ENCODE data around the gene CHD2. TPM values are rescaled to one million over a fixed set of nuclear protein-coding genes. Genes with fewer than 3 reads are reported as not detected.
A peak's percentile ranks its signal among the peaks of the same experiment; 100 is the strongest.
"Not testable (repeated sequence)": the region's sequence is repeated elsewhere in the genome, so short reads cannot be mapped to it uniquely, and the experiment has no call there.

CHD2 gene
- polyA plus RNA-seq, 3 donors from 2014 or later, result 24.7 to 77.7 (median 36.9) TPM

DNA sequence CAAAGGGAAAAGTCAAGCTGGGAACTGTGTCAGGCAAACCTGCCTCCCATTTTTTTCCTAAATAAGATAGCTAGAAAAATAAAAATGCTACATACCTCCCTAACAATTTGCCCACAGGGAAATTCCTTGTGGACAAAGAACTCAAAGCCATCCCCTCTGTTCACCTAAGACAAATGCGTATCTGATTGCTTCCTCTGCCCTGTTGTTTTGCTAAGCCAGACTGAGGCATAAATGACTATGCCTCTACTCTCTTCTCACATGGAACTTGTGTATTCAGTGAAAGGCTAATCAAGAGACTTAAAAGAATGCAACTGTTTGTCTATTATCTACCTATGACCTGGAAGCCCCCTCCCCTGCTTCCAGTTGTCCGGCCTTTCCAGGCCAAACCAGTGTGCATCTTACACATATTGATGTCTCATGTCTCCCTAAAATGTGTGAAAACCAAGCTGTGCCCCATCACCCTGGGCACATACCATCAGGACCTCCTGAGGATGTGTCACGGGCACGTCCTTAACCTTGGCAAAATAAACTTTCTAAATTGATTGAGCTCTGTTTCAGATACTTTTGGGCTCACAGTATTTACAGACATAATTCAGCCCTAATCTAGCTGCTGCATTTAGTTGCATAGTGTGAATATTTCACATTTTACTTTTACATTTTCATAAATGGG lies 15.8 kb downstream of the CHD2 start:
- Mint-ChIP-seq H3K36me3 (peaks cover 0 to 6% (median 5%) of the 10 kb centered on the region in 3 donors), H3K9me3 (no peaks in the 10 kb centered on the region), H3K4me3 (peak overlapping the region; percentile 28 to 95 (median 82)), H3K27ac (peak overlapping the region; percentile 84 to 98 (median 94)), H3K4me1 (peaks cover 79 to 90% of the 10 kb centered on the region in 2 donors), H3K27me3 (ENCODE audit: low read depth in 3 of 3) (peaks cover 0 to 9% (median 7%) of the 10 kb centered on the region in 3 donors)
- no peak for DNase-seq

DNA sequence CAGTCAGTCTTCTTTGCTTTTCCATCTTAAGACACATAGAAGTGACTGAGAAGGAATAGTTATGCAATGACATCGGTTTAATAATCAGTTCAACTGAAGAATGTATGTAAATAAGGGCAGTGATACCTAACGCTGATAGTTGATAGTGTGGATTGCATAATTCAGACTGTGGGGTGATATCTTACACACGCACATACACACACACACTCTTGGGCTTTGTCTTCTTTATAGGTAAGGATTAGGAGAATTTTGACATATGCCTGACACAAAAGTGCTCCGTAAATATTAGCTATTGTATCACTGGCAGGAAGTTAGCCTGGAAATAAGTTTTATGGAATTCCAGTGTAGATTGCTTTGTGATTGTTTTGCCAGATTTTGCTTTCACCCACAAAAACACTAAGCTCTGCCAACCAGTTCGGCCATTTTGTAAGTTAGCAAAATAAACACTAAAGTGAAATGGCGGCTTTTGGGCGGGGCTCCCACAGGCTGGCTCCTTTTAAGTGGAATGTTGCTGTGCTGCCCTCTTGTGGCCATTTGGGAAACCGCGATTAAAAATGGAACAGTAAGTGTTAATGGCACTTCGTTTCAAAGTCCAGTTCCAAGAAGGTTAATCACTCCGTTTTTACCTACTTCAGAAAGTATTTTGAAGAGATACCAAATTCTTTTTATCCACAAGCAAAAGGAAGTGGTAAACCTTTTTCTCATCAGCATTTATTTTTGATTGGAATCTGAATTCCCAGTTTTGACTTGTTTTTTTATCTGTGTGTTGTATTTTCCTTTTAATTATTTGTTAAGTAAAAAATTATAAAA lies 17.7 kb downstream of the CHD2 start:
- Mint-ChIP-seq H3K9me3 (peaks cover 0 to 2% (median 0%) of the 10 kb centered on the region in 6 donors), H3K36me3 (peaks cover 0 to 6% (median 2%) of the 10 kb centered on the region in 3 donors), H3K4me3 (peak overlapping the region; percentile 52 to 73 (median 63)), H3K4me1 (peaks cover 79 to 91% of the 10 kb centered on the region in 2 donors), H3K27ac (peak overlapping the region; percentile 91 to 98 (median 94)), H3K27me3 (ENCODE audit: low read depth in 3 of 3) (peaks cover 0 to 9% (median 6%) of the 10 kb centered on the region in 3 donors)
- peak; percentile 87 to 90 (median 88) for DNase-seq

DNA sequence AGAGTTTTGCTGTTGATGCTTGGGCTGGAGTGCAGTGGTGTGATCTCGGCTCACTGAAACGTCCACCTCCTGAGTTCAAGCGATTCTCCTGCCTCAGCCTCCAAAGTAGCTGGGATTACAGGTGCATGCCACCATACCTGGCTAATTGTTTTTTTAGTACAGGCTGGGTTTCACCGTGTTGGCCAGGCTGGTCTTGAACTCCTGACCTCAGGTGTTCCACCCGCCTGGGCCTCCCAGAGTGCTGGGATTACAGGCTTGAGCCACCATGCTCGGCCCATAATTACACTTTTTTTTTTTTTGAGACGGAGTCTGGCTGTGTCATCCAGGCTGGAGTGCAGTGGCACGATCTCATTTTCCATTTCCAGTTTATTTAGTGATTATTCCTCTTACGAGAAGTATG lies 18.8 kb downstream of the CHD2 start:
- H3K9me3 Mint-ChIP-seq, result not testable (repeated sequence)

DNA sequence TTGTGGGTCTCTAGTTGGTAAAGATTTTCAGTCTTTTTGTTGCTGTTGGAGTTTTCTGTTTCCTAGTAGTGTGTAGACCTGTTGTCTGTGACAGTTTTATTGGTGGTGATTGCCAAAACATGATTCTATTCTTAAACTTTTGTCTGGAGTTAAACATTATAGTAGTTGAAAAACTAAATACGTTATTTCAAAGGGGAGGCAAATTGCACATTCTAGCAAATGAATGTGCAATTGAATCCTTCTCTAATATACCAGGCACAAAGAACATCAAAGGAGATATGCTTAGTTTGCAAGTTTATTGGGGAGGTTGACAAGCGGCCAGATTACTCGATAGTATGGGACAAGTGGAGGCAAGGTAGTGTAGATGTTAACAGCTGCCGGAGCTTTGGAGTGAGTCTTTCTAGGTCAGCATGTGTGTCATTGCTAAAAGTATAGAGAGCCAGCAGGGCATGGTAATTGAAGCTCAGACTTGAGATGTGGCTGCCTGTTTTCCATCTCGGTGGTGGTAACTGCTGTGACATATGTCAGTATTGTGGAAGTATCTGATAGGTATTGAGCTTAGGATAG lies 20.6 kb downstream of the CHD2 start:
- H3K36me3 Mint-ChIP-seq, result peaks cover 0 to 12% (median 12%) of the 10 kb centered on the region in 3 donors
- no peak for DNase-seq
- H3K27ac Mint-ChIP-seq, result peak overlapping the region; percentile 2 to 77 (median 42)
- H3K9me3 Mint-ChIP-seq, result peaks cover 0 to 2% (median 0%) of the 10 kb centered on the region in 6 donors
- peaks cover 0 to 9% (median 6%) of the 10 kb centered on the region in 3 donors for H3K27me3 Mint-ChIP-seq (ENCODE audit: low read depth in 3 of 3)
- peaks cover 67 to 79% of the 10 kb centered on the region in 2 donors for H3K4me1 Mint-ChIP-seq
- H3K4me3 Mint-ChIP-seq, result no peak overlapping the region

More for the DNA sequence above, 18.8 kb downstream of the CHD2 start:
- not testable (repeated sequence) for H3K27ac Mint-ChIP-seq; H3K27me3 Mint-ChIP-seq (ENCODE audit: low read depth in 3 of 3); H3K4me3 Mint-ChIP-seq; DNase-seq; H3K36me3 Mint-ChIP-seq
- H3K4me1 Mint-ChIP-seq, result peaks cover 75 to 91% of the 10 kb centered on the region in 2 donors

DNA sequence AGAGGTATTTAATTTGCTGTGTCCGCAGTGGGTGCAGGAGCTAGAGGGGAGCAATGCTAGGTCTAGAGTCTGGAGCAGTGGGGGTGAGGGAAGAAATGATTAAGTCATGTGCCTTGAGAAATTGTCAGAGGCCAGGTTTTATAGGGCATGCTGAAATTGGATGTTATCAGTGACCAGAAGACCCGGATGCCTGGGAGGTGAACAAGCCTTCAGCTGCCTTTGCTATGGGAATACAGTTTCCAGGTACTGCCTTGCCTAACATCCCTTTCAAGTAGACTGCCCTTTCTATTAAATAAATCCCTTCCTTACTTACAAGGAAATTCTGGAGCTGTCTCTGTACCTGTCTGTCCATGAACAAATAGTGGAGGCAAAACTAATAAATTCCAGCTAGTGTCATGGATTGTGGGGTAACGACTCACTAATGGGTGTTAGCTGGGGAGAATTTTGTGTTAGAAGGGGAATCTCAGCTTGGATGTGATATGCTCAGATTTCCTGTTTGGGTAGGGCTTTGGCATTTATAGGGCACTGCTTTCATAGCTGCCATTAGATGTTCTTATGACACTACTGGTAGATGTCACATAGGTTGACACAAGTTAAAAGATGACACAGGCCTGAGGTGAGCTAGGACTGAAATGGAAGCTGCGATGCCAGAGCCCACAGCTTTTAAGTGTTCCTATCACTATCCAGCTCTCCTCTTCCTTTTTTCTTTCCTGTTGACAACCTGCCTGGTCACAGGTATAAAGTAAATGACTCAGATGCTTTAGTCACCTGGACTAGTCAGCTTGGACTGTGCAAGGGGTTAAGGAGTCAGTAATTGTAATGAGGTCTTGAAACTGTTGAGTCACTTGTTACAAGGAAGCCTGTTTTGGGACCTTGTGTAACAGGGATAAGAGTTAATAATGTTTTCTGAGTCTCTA lies 21.3 kb downstream of the CHD2 start:
- no peak for DNase-seq
- peaks cover 60 to 77% of the 10 kb centered on the region in 2 donors for H3K4me1 Mint-ChIP-seq

DNA sequence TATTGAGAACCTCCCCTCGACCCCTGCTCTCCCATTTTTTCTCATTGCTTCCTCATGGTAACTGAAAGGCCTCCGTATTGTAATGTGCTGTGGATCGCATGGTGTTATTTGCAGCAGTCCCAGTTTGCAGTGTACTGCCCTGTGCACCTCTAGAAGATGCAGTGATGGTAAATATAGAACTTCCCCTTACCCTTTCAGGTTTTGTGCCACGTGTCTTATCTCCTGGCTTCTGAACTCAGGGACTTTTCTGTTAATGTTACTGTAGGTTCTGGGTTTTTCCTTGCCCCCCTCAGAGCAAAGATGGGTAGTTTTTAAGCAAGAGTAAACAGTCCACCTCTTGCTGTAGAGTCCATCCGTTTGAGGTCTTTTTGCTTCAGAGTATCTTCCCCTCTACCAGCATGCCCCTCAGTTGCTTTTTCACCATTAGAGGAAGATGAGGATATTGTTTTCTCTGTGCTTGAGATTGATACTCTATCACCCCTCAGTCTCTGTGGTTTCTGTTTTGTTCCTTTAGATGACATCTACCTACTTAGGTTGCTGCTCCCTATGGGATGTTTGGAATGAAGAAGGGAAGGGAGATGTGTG lies 22.4 kb downstream of the CHD2 start:
- no peak for DNase-seq
- H3K4me1 Mint-ChIP-seq, result peaks cover 52 to 77% of the 10 kb centered on the region in 2 donors

More for the DNA sequence above, 21.3 kb downstream of the CHD2 start:
- H3K9me3 Mint-ChIP-seq, result peaks cover 0 to 2% (median 0%) of the 10 kb centered on the region in 6 donors
- peak overlapping the region; percentile 66 to 89 (median 82) for H3K27ac Mint-ChIP-seq
- peaks cover 0 to 9% (median 6%) of the 10 kb centered on the region in 3 donors for H3K27me3 Mint-ChIP-seq (ENCODE audit: low read depth in 3 of 3)
- peaks cover 0 to 16% (median 15%) of the 10 kb centered on the region in 3 donors for H3K36me3 Mint-ChIP-seq
- peak overlapping the region in 3 of 5 donors; percentile 11 to 22 (median 19) for H3K4me3 Mint-ChIP-seq

DNA sequence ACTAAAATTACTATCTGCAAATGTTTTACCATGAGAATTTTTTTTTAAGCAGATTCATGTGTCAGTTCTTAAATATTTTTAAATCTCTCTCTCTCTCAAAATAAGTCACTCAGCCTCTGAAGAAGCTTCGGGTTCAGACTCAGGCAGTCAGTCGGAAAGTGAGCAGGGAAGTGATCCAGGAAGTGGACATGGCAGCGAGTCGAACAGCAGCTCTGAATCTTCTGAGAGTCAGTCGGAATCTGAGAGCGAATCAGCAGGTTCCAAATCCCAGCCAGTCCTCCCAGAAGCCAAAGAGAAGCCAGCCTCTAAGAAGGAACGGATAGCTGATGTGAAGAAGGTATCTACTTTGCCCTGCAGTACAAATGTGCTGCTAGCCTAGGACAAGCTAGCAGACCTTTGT lies 24.1 kb downstream of the CHD2 start:
- peaks cover 0 to 2% (median 0%) of the 10 kb centered on the region in 6 donors for H3K9me3 Mint-ChIP-seq
- peak overlapping the region in 1 of 5 donors; percentile 14 for H3K4me3 Mint-ChIP-seq
- H3K27ac Mint-ChIP-seq, result peak overlapping the region; percentile 31 to 85 (median 57)
- DNase-seq, result no peak
- peaks cover 46 to 84% of the 10 kb centered on the region in 2 donors for H3K4me1 Mint-ChIP-seq
- peaks cover 18 to 38% (median 30%) of the 10 kb centered on the region in 3 donors for H3K36me3 Mint-ChIP-seq
- no peaks in the 10 kb centered on the region for H3K27me3 Mint-ChIP-seq (ENCODE audit: low read depth in 3 of 3)

More for the DNA sequence above, 22.4 kb downstream of the CHD2 start:
- peaks cover 0 to 2% (median 0%) of the 10 kb centered on the region in 6 donors for H3K9me3 Mint-ChIP-seq
- H3K4me3 Mint-ChIP-seq, result peak overlapping the region in 3 of 5 donors; percentile 2 to 9 (median 7)
- peaks cover 6 to 26% (median 25%) of the 10 kb centered on the region in 3 donors for H3K36me3 Mint-ChIP-seq
- H3K27me3 Mint-ChIP-seq (ENCODE audit: low read depth in 3 of 3), result peaks cover 0 to 5% (median 4%) of the 10 kb centered on the region in 3 donors
- peak overlapping the region; percentile 66 to 90 (median 82) for H3K27ac Mint-ChIP-seq

DNA sequence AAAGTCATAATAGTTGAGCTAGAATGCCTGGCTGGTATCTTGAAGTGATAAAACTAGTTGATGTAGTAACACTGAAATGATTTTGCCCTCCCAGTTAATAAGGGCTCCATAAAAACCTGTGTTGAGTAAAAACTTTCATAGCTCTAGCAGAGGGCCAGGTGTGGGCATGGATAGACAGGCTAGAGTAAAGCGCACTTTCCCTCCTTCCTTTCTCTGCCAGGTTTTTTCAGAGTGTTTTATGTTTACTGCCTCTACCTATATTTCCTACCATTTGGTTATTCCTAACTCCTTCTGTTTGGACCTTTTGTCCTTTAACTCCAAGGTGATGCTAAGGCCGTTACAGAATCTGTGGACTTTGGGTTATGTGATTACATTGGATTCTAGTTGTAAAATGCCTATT lies 25.3 kb downstream of the CHD2 start:
- H3K9me3 Mint-ChIP-seq, result peaks cover 0 to 2% (median 0%) of the 10 kb centered on the region in 6 donors
- peak overlapping the region; percentile 34 to 75 (median 59) for H3K27ac Mint-ChIP-seq
- peaks cover 22 to 44% (median 37%) of the 10 kb centered on the region in 3 donors for H3K36me3 Mint-ChIP-seq
- H3K4me3 Mint-ChIP-seq, result no peak overlapping the region
- no peak for DNase-seq
- peaks cover 43 to 79% of the 10 kb centered on the region in 2 donors for H3K4me1 Mint-ChIP-seq
- H3K27me3 Mint-ChIP-seq (ENCODE audit: low read depth in 3 of 3), result no peaks in the 10 kb centered on the region

DNA sequence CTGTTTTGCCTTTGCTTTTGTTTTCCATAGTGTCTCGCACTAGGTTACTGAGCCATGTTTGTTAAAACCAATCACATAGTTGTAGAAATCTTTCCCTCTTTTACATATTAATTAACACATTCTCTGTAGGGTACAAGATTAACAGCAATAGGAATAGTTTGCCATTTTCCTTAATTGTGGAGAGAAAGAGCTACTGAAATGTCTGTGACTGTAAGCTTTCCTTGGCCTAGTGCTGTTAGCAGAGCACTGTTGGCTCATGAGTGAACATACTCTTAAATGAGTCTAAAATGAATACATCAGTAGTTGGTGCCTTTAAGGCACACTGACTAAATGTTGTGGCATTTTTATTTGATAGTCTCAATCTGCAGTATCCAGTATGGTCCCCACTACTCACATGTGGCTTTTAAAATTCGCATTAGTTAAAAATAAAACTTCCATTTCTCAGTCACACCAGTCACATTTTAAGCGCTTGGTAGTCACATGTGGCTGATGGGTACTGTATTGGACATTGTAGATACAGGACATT lies 28.2 kb downstream of the CHD2 start:
- Mint-ChIP-seq H3K9me3 (no peaks in the 10 kb centered on the region), H3K27me3 (ENCODE audit: low read depth in 3 of 3) (peaks cover 0 to under 1% (median 0%) of the 10 kb centered on the region in 3 donors), H3K36me3 (peaks cover 27 to 55% (median 37%) of the 10 kb centered on the region in 3 donors), H3K4me1 (peaks cover 20 to 59% of the 10 kb centered on the region in 2 donors), H3K27ac (peak overlapping the region; percentile 8 to 71 (median 42)), H3K4me3 (no peak overlapping the region)
- DNase-seq, result no peak

DNA sequence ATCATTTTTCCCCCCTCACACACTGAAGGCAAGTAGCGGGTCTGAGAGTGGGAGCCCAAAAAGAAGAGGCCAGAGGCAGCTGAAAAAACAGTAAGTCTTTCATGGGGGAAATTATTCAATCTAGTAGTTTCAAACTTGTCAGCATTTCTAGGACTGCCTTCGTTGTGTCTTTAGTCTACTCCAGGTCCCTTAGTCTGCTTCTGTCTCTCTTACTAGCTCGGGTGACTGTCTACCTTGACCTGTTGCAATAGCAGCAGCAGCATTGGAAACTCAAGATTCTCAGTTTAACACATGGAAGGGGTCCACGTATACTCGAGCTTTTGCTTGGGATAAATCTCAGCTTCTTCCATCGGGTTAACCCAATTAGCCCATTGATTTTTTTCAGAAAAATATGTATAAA lies 28.9 kb downstream of the CHD2 start:
- peaks cover 17 to 56% of the 10 kb centered on the region in 2 donors for H3K4me1 Mint-ChIP-seq

DNA sequence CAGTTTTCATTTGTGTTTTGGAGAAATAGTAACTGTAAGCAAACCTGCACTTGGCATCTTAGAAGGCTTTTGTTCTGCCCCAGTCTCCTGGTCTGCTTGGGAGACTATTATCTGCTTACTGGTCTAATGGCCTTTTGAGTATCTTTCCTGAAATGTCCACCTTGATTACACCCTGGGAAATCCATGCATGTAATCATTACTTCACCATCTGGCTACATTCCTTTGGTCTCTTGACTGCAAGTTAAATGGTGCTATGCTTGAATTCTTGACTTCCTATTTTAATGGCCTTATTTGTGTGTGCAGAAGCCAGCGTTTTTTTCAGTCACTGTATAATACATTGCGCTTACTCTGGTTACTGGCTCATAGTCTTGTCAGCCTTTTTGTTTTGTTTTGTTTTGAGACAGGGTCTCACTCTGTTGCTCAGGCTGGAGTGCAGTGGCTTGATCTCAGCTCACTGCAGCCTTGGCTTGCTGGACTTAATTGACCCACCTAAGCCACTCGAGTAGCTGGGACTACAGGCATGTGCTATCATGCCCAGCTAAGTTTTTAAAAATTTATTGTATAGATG lies 30.0 kb downstream of the CHD2 start:
- peaks cover 31 to 62% (median 39%) of the 10 kb centered on the region in 3 donors for H3K36me3 Mint-ChIP-seq
- H3K27me3 Mint-ChIP-seq (ENCODE audit: low read depth in 3 of 3), result peaks cover 0 to 2% (median 0%) of the 10 kb centered on the region in 3 donors
- peak overlapping the region in 3 of 6 donors; percentile 55 to 76 (median 63) for H3K27ac Mint-ChIP-seq
- H3K4me1 Mint-ChIP-seq, result peaks cover 14 to 62% of the 10 kb centered on the region in 2 donors
- no peak overlapping the region for H3K4me3 Mint-ChIP-seq
- no peak for DNase-seq
- H3K9me3 Mint-ChIP-seq, result no peaks in the 10 kb centered on the region

More for the DNA sequence above, 28.9 kb downstream of the CHD2 start:
- Mint-ChIP-seq H3K9me3 (no peaks in the 10 kb centered on the region), H3K27me3 (ENCODE audit: low read depth in 3 of 3) (peaks cover 0 to 2% (median 0%) of the 10 kb centered on the region in 3 donors), H3K27ac (peak overlapping the region in 5 of 6 donors; percentile 8 to 71 (median 30)), H3K4me3 (no peak overlapping the region), H3K36me3 (peaks cover 31 to 60% (median 37%) of the 10 kb centered on the region in 3 donors)
- DNase-seq, result no peak

DNA sequence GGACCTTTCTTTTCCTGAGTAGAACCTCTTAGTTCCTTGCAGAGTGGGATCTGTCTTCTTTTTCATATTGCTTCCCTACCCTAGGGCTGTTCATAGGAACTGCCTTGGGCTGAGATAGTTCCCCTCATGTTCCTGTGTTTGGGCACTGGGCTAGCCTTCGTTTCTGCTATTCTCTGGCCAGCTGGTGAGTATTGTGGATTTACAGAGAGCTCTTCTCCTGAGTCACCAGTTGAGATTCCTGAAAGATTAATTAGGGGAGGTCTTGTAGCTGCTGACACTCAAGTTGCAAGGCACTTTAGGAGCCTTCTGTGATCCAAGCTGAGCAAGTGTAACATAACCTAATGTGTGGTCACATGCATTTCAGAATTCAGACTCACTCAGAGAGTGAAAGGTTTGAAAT lies 30.7 kb downstream of the CHD2 start:
- Mint-ChIP-seq H3K27me3 (ENCODE audit: low read depth in 3 of 3) (peaks cover 0 to 2% (median 0%) of the 10 kb centered on the region in 3 donors), H3K9me3 (no peaks in the 10 kb centered on the region), H3K4me1 (peaks cover 16 to 69% of the 10 kb centered on the region in 2 donors), H3K36me3 (peaks cover 37 to 62% (median 42%) of the 10 kb centered on the region in 3 donors), H3K4me3 (no peak overlapping the region), H3K27ac (peak overlapping the region in 4 of 6 donors; percentile 30 to 78 (median 49))
- DNase-seq, result no peak
